ENCODE data around the gene LRRC55.

Gene LRRC55

GRCh38 chr11:57199330-57199729 lies 17.6 kb downstream of the LRRC55 start:
- Histone ChIP-seq H2BK5ac (ENCODE audit: low read depth, low read length, poor library complexity) (no peak overlapping the region), H4K91ac (ENCODE audit: low read depth, low read length) (no peak overlapping the region), H4K8ac (ENCODE audit: low read depth, low read length) (no peak overlapping the region), H3K9me3 (ENCODE audit: insufficient read depth, low read depth, low read length) (no peaks in the 10 kb centered on the region), H2BK120ac (ENCODE audit: insufficient read depth, low read length, poor library complexity) (no peak overlapping the region), H3K9ac (ENCODE audit: low read length) (no peak overlapping the region), H2AK5ac (ENCODE audit: low read length) (no peak overlapping the region), H4K12ac (ENCODE audit: low read depth, low read length) (no peak overlapping the region), H3K23ac (ENCODE audit: low read length) (no peak overlapping the region), H2AFZ (ENCODE audit: insufficient read depth, low read length, poor library complexity) (no peak overlapping the region), H3K79me1 (ENCODE audit: low read length) (no peaks in the 10 kb centered on the region), H3K4me3 (ENCODE audit: low read depth, low read length) (no peak overlapping the region), H3K4me2 (ENCODE audit: low read length) (no peak overlapping the region), H3K27me3 (ENCODE audit: insufficient read depth, low read length) (no peaks in the 10 kb centered on the region), H3K4ac (ENCODE audit: low read depth, low read length) (no peak overlapping the region), H3K27ac (ENCODE audit: low read depth, low read length) (no peak overlapping the region), H3K79me2 (ENCODE audit: control insufficient read depth, insufficient read depth, low read length, poor library complexity) (no peaks in the 10 kb centered on the region), H3K14ac (ENCODE audit: low read length) (no peak overlapping the region), H3K4me1 (ENCODE audit: control insufficient read depth in 1 of 2, insufficient read depth in 2 of 2, low read length in 2 of 2) (no peaks in the 10 kb centered on the region), H3K36me3 (ENCODE audit: control insufficient read depth in 1 of 2, insufficient read depth in 2 of 2, low read length in 2 of 2) (no peaks in the 10 kb centered on the region), H3K18ac (ENCODE audit: low read length) (no peak overlapping the region), H2BK12ac (ENCODE audit: low read length) (no peak overlapping the region)
- no peak for DNase-seq
- WGBS (ENCODE audit: extremely low coverage, insufficient coverage, insufficient read length) = no CpG with 5 or more reads among the region's 11 CpGs

GRCh38 chr11:57200917-57201316 lies 19.2 kb downstream of the LRRC55 start:
- Histone ChIP-seq H2BK12ac (ENCODE audit: low read length) (no peak overlapping the region), H2BK5ac (ENCODE audit: low read depth, low read length, poor library complexity) (no peak overlapping the region), H3K27ac (ENCODE audit: low read depth, low read length) (no peak overlapping the region), H3K4ac (ENCODE audit: low read depth, low read length) (no peak overlapping the region), H4K91ac (ENCODE audit: low read depth, low read length) (no peak overlapping the region), H3K18ac (ENCODE audit: low read length) (no peak overlapping the region), H4K12ac (ENCODE audit: low read depth, low read length) (no peak overlapping the region), H3K14ac (ENCODE audit: low read length) (no peak overlapping the region), H3K4me1 (ENCODE audit: control insufficient read depth in 1 of 2, insufficient read depth in 2 of 2, low read length in 2 of 2) (no peaks in the 10 kb centered on the region), H3K79me2 (ENCODE audit: control insufficient read depth, insufficient read depth, low read length, poor library complexity) (no peaks in the 10 kb centered on the region), H3K27me3 (ENCODE audit: insufficient read depth, low read length) (no peaks in the 10 kb centered on the region), H2AFZ (ENCODE audit: insufficient read depth, low read length, poor library complexity) (no peak overlapping the region), H3K4me2 (ENCODE audit: low read length) (no peak overlapping the region), H3K23ac (ENCODE audit: low read length) (no peak overlapping the region), H3K4me3 (ENCODE audit: low read depth, low read length) (no peak overlapping the region), H4K8ac (ENCODE audit: low read depth, low read length) (no peak overlapping the region), H2BK120ac (ENCODE audit: insufficient read depth, low read length, poor library complexity) (no peak overlapping the region), H3K9ac (ENCODE audit: low read length) (no peak overlapping the region), H3K9me3 (ENCODE audit: insufficient read depth, low read depth, low read length) (no peaks in the 10 kb centered on the region), H3K36me3 (ENCODE audit: control insufficient read depth in 1 of 2, insufficient read depth in 2 of 2, low read length in 2 of 2) (no peaks in the 10 kb centered on the region), H2AK5ac (ENCODE audit: low read length) (no peak overlapping the region), H3K79me1 (ENCODE audit: low read length) (no peaks in the 10 kb centered on the region)
- no peak for DNase-seq
- no CpG with 5 or more reads among the region's 7 CpGs for WGBS (ENCODE audit: extremely low coverage, insufficient coverage, insufficient read length)

GRCh38 chr11:57202281-57202680 lies 20.5 kb downstream of the LRRC55 start:
- no peak overlapping the region for H2BK5ac ChIP-seq (ENCODE audit: low read depth, low read length, poor library complexity)
- H3K9me3 ChIP-seq (ENCODE audit: insufficient read depth, low read depth, low read length) = no peaks in the 10 kb centered on the region
- H2AK5ac ChIP-seq (ENCODE audit: low read length) = no peak overlapping the region
- no peak overlapping the region for H3K18ac ChIP-seq (ENCODE audit: low read length)
- H4K91ac ChIP-seq (ENCODE audit: low read depth, low read length) = no peak overlapping the region
- no peaks in the 10 kb centered on the region for H3K79me1 ChIP-seq (ENCODE audit: low read length)
- no peak overlapping the region for H3K9ac ChIP-seq (ENCODE audit: low read length)
- H3K36me3 ChIP-seq (ENCODE audit: control insufficient read depth in 1 of 2, insufficient read depth in 2 of 2, low read length in 2 of 2) = no peaks in the 10 kb centered on the region
- no peak overlapping the region for H2BK12ac ChIP-seq (ENCODE audit: low read length)
- no peak overlapping the region for H3K27ac ChIP-seq (ENCODE audit: low read depth, low read length)
- no peak overlapping the region for H2BK120ac ChIP-seq (ENCODE audit: insufficient read depth, low read length, poor library complexity)
- H3K27me3 ChIP-seq (ENCODE audit: insufficient read depth, low read length) = no peaks in the 10 kb centered on the region
- H2AFZ ChIP-seq (ENCODE audit: insufficient read depth, low read length, poor library complexity) = no peak overlapping the region
- H3K23ac ChIP-seq (ENCODE audit: low read length) = no peak overlapping the region
- peaks cover 0 to 2% of the 10 kb centered on the region in 2 experiments for H3K4me1 ChIP-seq (ENCODE audit: control insufficient read depth in 1 of 2, insufficient read depth in 2 of 2, low read length in 2 of 2)
- H3K4ac ChIP-seq (ENCODE audit: low read depth, low read length) = no peak overlapping the region
- DNase-seq = no peak
- no peaks in the 10 kb centered on the region for H3K79me2 ChIP-seq (ENCODE audit: control insufficient read depth, insufficient read depth, low read length, poor library complexity)
- no peak overlapping the region for H4K12ac ChIP-seq (ENCODE audit: low read depth, low read length)
- no peak overlapping the region for H3K14ac ChIP-seq (ENCODE audit: low read length)
- WGBS (ENCODE audit: extremely low coverage, insufficient coverage, insufficient read length) = no CpG with 5 or more reads among the region's 10 CpGs
- no peak overlapping the region for H3K4me2 ChIP-seq (ENCODE audit: low read length)
- no peak overlapping the region for H3K4me3 ChIP-seq (ENCODE audit: low read depth, low read length)
- no peak overlapping the region for H4K8ac ChIP-seq (ENCODE audit: low read depth, low read length)

GRCh38 chr11:57203359-57203758 lies 21.6 kb downstream of the LRRC55 start:
- WGBS (ENCODE audit: extremely low coverage, insufficient coverage, insufficient read length) = no CpG with 5 or more reads among the region's 3 CpGs
- no peaks in the 10 kb centered on the region for H3K27me3 ChIP-seq (ENCODE audit: insufficient read depth, low read length)
- no peaks in the 10 kb centered on the region for H3K79me1 ChIP-seq (ENCODE audit: low read length)
- H4K91ac ChIP-seq (ENCODE audit: low read depth, low read length) = no peak overlapping the region
- H2BK5ac ChIP-seq (ENCODE audit: low read depth, low read length, poor library complexity) = no peak overlapping the region
- H3K4ac ChIP-seq (ENCODE audit: low read depth, low read length) = no peak overlapping the region
- H3K4me2 ChIP-seq (ENCODE audit: low read length) = no peak overlapping the region
- H2BK120ac ChIP-seq (ENCODE audit: insufficient read depth, low read length, poor library complexity) = no peak overlapping the region
- H3K18ac ChIP-seq (ENCODE audit: low read length) = no peak overlapping the region
- no peak overlapping the region for H4K8ac ChIP-seq (ENCODE audit: low read depth, low read length)
- peaks cover 0 to 2% of the 10 kb centered on the region in 2 experiments for H3K4me1 ChIP-seq (ENCODE audit: control insufficient read depth in 1 of 2, insufficient read depth in 2 of 2, low read length in 2 of 2)
- no peaks in the 10 kb centered on the region for H3K79me2 ChIP-seq (ENCODE audit: control insufficient read depth, insufficient read depth, low read length, poor library complexity)
- H3K23ac ChIP-seq (ENCODE audit: low read length) = no peak overlapping the region
- H3K36me3 ChIP-seq (ENCODE audit: control insufficient read depth in 1 of 2, insufficient read depth in 2 of 2, low read length in 2 of 2) = no peaks in the 10 kb centered on the region
- H3K4me3 ChIP-seq (ENCODE audit: low read depth, low read length) = no peak overlapping the region
- no peaks in the 10 kb centered on the region for H3K9me3 ChIP-seq (ENCODE audit: insufficient read depth, low read depth, low read length)
- no peak overlapping the region for H2AK5ac ChIP-seq (ENCODE audit: low read length)
- no peak overlapping the region for H2AFZ ChIP-seq (ENCODE audit: insufficient read depth, low read length, poor library complexity)
- H4K12ac ChIP-seq (ENCODE audit: low read depth, low read length) = no peak overlapping the region
- H2BK12ac ChIP-seq (ENCODE audit: low read length) = no peak overlapping the region
- no peak overlapping the region for H3K27ac ChIP-seq (ENCODE audit: low read depth, low read length)
- H3K9ac ChIP-seq (ENCODE audit: low read length) = no peak overlapping the region
- DNase-seq = no peak
- no peak overlapping the region for H3K14ac ChIP-seq (ENCODE audit: low read length)
